PC-3 (cell line): ENCODE measurements around the gene PVR. TPM values are rescaled to one million over a fixed set of nuclear protein-coding genes. Genes with fewer than 3 reads are reported as not detected.
"Not testable (repeated sequence)": the region's sequence is repeated elsewhere in the genome, so short reads cannot be mapped to it uniquely, and the experiment has no call there.

ENCODE experiments used
- ATAC-seq: fragments of 200-7000 bp; cut with Tn5 transposase; 2 replicates; pipeline ENCODE4 v1.9.1; 2020; ENCODE audit warnings: mild to moderate bottlenecking, moderate library complexity
- BruUV-seq: library from RNA; stranded (reverse); fragments of 400-500 nt; replicated peaks from 2 replicates; lab custom pipeline; 2021; lab: Mats Ljungman, UMichigan
- CTCF ChIA-PET: fragments of 300-600 bp; sonication (Branson Sonifier 250); formaldehyde crosslinking; loops from one replicate; lab custom pipeline; 2022; ENCODE audit warnings: antibody characterized with exemption; lab: Charles Lee
- POLR2A ChIA-PET: fragments of 300-600 bp; sonication (Branson Sonifier 250); formaldehyde crosslinking; loops from one replicate; lab custom pipeline; 2022; ENCODE audit warnings: antibody characterized with exemption; ENCODE audit not compliant: unreplicated experiment; lab: Charles Lee
- DNase-seq: peaks from one replicate; pipeline ENCODE4 v3.0.0-alpha.2; 2015
- H2AFZ ChIP-seq: fragments of 300-600 bp; sonication (generic); 2 replicates; pipeline ENCODE4 v1.6.0; 2016; ENCODE audit warnings: antibody characterized with exemption, low read length
- H3F3A ChIP-seq: fragments of 300-600 bp; sonication (generic); one replicate; pipeline ENCODE4 v1.6.0; 2017; ENCODE audit warnings: antibody characterized with exemption, low read length, control low read depth, mild to moderate bottlenecking; ENCODE audit not compliant: unreplicated experiment
- H3K27ac ChIP-seq: fragments of 300-600 bp; sonication (generic); 2 replicates; pipeline ENCODE4 v1.5.1; 2016; ENCODE audit warnings: mild to moderate bottlenecking, low read length
- H3K27me3 ChIP-seq: fragments of 300-600 bp; sonication (generic); 2 replicates; pipeline ENCODE4 v1.6.1; 2016; ENCODE audit warnings: low read length, mixed read lengths
- H3K36me3 ChIP-seq: fragments of 300-600 bp; sonication (generic); 2 replicates; pipeline ENCODE4 v1.6.1; 2016; ENCODE audit warnings: low read depth, mixed run types, low read length, mixed read lengths
- H3K4me1 ChIP-seq: fragments of 300-600 bp; sonication (generic); 2 replicates; pipeline ENCODE4 v1.5.1; 2016; ENCODE audit warnings: low read length; ENCODE audit not compliant: insufficient read depth
- H3K4me2 ChIP-seq: fragments of 300-600 bp; sonication (generic); 2 replicates; pipeline ENCODE4 v1.6.0; 2016; ENCODE audit warnings: low read length
- H3K4me3 ChIP-seq: fragments of 300-600 bp; sonication (generic); 2 replicates; pipeline ENCODE4 v1.5.1; 2016; ENCODE audit warnings: mild to moderate bottlenecking, low read length, mixed read lengths
- H3K79me2 ChIP-seq: fragments of 300-600 bp; sonication (generic); 2 replicates; pipeline ENCODE4 v1.6.1; 2017; ENCODE audit warnings: low read length, mixed read lengths
- H3K9ac ChIP-seq: fragments of 300-600 bp; sonication (generic); 2 replicates; pipeline ENCODE4 v1.6.0; 2016; ENCODE audit warnings: mild to moderate bottlenecking, low read length
- H3K9me2 ChIP-seq: fragments of 300-600 bp; sonication (generic); replicated peaks from 2 replicates; pipeline ENCODE4 v1.6.1; 2016; ENCODE audit warnings: mixed run types, low read length, mixed read lengths
- H3K9me3 ChIP-seq: fragments of 300-600 bp; sonication (generic); 2 replicates; pipeline ENCODE4 v1.6.1; 2016; ENCODE audit warnings: low read length, mixed read lengths
- H4K20me1 ChIP-seq: fragments of 300-600 bp; sonication (generic); 2 replicates; pipeline ENCODE4 v1.6.1; 2016; ENCODE audit warnings: low read length, mixed read lengths
- EZH2 ChIP-seq: fragments of 300-600 bp; sonication (generic); IDR thresholded peaks from one replicate; pipeline ENCODE4 v1.6.1; 2017; ENCODE audit warnings: antibody characterized with exemption, mild to moderate bottlenecking, low read length; ENCODE audit not compliant: unreplicated experiment
- EZH2phosphoT487 ChIP-seq: fragments of 300-600 bp; sonication (generic); IDR thresholded peaks from 2 replicates; pipeline ENCODE4 v1.6.1; 2018; ENCODE audit warnings: mild to moderate bottlenecking, antibody characterized with exemption, low read length, borderline replicate concordance
- intact Hi-C: fragments of 100-400 bp; cut with micrococcal nuclease; formaldehyde crosslinking; loops from 2 replicates; pipeline ENCODE4 v1.9.0; 2023
- total RNA-seq: library from RNA; depleted of rRNA; stranded (reverse); fragments of >200 nt; gene quantifications from 2 replicates; pipeline ENCODE4 v1.2.3, GENCODE V29; 2014
- TF ChIP-seq, protein P1 (sequence below): fragments of 300-600 bp; sonication (generic); conservative IDR thresholded peaks from 2 replicates; pipeline ENCODE4 v1.5.1; 2017; ENCODE audit warnings: antibody characterized with exemption, low read depth, mild to moderate bottlenecking, low read length

Gene PVR
- total RNA-seq, 1 experiment from 2014 or later: 75.3 TPM

DNA sequence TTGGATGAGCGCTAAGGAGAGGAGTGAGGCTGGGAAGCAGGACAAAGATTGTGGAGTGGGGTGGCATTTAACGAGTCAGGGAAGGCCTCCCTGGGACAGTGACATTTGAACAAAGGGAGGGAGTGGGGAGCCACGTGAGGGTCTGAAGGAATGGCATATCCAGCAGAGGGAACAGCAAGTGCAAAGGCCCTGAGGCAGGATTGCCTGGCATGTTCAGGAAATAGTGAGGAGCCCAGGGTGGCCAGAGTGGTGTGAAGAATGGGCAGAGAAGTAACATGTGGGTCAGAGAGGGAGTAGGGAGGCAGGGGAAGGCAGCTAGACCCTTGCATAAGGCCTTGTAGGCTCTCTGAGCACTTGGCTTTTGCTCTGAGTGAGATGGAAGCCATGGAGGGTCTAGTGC is 14.9 kb upstream of the PVR start:
- Histone ChIP-seq H3K9me2 (no peaks in the 10 kb centered on the region), H3K9me3 (no peaks in the 10 kb centered on the region), H3K79me2 (no peaks in the 10 kb centered on the region), H3K4me2 (no peak overlapping the region), H3K27ac (no peak overlapping the region), H3K4me3 (no peak overlapping the region), H3K36me3 (peaks cover 4% of the 10 kb centered on the region; the same call in 1 of the 2 replicates), H3K9ac (no peak overlapping the region), H3F3A (no peaks in the 10 kb centered on the region), H3K4me1 (peaks cover 23% of the 10 kb centered on the region), H2AFZ (no peak overlapping the region), H3K27me3 (no peaks in the 10 kb centered on the region), H4K20me1 (no peaks in the 10 kb centered on the region)
- DNase-seq: no peak
- intact Hi-C loops: no loop called here
- CTCF ChIA-PET: no interaction called here
- TF ChIP-seq EZH2 (no peak), EZH2phosphoT487 (no peak)
- TF ChIP-seq, protein P1, sequence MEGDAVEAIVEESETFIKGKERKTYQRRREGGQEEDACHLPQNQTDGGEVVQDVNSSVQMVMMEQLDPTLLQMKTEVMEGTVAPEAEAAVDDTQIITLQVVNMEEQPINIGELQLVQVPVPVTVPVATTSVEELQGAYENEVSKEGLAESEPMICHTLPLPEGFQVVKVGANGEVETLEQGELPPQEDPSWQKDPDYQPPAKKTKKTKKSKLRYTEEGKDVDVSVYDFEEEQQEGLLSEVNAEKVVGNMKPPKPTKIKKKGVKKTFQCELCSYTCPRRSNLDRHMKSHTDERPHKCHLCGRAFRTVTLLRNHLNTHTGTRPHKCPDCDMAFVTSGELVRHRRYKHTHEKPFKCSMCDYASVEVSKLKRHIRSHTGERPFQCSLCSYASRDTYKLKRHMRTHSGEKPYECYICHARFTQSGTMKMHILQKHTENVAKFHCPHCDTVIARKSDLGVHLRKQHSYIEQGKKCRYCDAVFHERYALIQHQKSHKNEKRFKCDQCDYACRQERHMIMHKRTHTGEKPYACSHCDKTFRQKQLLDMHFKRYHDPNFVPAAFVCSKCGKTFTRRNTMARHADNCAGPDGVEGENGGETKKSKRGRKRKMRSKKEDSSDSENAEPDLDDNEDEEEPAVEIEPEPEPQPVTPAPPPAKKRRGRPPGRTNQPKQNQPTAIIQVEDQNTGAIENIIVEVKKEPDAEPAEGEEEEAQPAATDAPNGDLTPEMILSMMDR: no peak
- ATAC-seq: no peak
- POLR2A ChIA-PET: no interaction called here
- BruUV-seq: no TSS peak

DNA sequence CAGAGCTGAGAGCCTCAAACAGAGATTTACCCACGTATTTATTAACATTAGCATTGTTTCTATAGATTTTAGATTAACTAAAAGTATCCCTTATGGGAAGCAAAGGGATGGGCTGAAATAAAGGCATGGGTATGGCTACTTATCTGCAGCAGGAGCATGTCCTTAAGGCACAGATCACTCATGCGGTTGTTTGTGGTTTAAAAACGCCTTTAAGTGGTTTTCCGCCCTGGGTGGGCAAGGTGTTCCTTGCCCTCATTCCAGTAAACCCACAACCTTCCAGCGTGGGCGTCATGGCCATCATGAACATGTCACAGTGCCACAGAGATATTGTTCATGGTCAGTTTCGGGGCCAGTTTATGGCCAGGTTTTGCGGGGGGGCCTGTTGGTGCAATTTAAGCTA is 12.1 kb upstream of the PVR start:
- POLR2A ChIA-PET, H3K9ac ChIP-seq: not testable (repeated sequence)

DNA sequence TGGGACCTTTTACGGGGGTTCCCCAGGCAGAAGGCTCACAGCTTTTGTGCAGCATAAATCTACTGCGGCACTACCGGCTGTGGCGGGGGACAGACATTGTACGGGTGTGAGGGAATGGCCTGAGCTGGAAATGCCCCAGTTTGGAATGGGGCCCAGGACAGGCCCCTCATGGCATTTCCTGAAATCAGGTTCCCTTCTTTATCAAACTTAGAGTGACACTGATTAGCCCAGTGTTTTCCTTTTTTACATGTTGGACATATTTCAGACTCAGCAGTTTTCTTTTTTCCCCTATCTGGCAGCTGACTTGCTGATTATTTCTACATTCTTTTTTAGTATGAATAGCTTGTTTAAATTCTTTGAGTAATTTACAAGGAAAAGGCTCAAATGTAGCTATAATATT is 9.7 kb upstream of the PVR start:
- CTCF ChIA-PET: interaction anchor here (0.6 kb wide), 2 partner anchors 136 to 162 kb away, joined by 3 to 4 read pairs; no protein-coding TSS in a partner anchor
- H3K9me3 ChIP-seq, POLR2A ChIA-PET, H4K20me1 ChIP-seq, BruUV-seq, H3K27ac ChIP-seq, H3K4me2 ChIP-seq, H3K27me3 ChIP-seq, intact Hi-C loops, H2AFZ ChIP-seq, H3F3A ChIP-seq, H3K36me3 ChIP-seq, ATAC-seq, DNase-seq, H3K79me2 ChIP-seq, H3K4me3 ChIP-seq, H3K9me2 ChIP-seq, H3K9ac ChIP-seq: not testable (repeated sequence)
- peaks cover 32% of the 10 kb centered on the region for H3K4me1 ChIP-seq

More for the DNA sequence above, 12.1 kb upstream of the PVR start:
- CTCF ChIA-PET, H3F3A ChIP-seq, H3K4me3 ChIP-seq, DNase-seq, intact Hi-C loops, H4K20me1 ChIP-seq, H2AFZ ChIP-seq, H3K27me3 ChIP-seq, H3K9me3 ChIP-seq, H3K79me2 ChIP-seq, H3K4me2 ChIP-seq, BruUV-seq, ATAC-seq, H3K9me2 ChIP-seq, H3K36me3 ChIP-seq, H3K27ac ChIP-seq: not testable (repeated sequence)
- H3K4me1 ChIP-seq: peaks cover 21% of the 10 kb centered on the region

DNA sequence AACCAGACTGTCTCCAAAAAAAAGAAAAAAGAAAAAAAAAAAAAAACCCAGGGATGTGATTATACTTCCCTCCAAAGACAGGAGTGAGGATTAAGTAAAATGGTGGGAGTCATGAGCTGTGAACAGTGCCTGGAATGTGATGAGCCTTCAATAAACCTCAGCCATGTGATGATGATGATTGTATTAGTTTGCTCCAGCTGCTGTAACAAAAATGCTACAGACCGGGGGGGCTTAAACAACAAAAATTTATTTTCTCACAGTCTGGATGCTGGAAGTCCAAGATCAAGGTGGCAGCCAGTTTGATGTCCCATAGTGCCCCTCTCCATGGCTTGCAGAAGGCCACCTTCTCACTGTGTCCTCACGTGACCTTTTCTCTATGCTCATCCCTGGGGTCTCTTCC is 8.9 kb upstream of the PVR start:
- ATAC-seq (no peak), DNase-seq (no peak)
- H3K9ac ChIP-seq: no peak overlapping the region
- peaks cover 4% of the 10 kb centered on the region for H3F3A ChIP-seq
- ChIA-PET POLR2A (no interaction called here), CTCF (interaction anchor here (0.6 kb wide), 1 partner anchor 136 kb away, joined by 3 read pairs; no protein-coding TSS in a partner anchor)
- H3K27me3 ChIP-seq: no peaks in the 10 kb centered on the region
- no peak overlapping the region for H3K4me2 ChIP-seq
- H3K36me3 ChIP-seq: no peaks in the 10 kb centered on the region
- no peak overlapping the region for H3K4me3 ChIP-seq
- no peaks in the 10 kb centered on the region for H3K9me3 ChIP-seq
- H2AFZ ChIP-seq: no peak overlapping the region
- intact Hi-C loops: no loop called here
- H3K79me2 ChIP-seq: no peaks in the 10 kb centered on the region
- TF ChIP-seq EZH2 (no peak), EZH2phosphoT487 (no peak)
- TF ChIP-seq, protein P1: no peak
- BruUV-seq: no TSS peak
- H3K27ac ChIP-seq: no peak overlapping the region
- no peaks in the 10 kb centered on the region for H4K20me1 ChIP-seq
- peaks cover 32% of the 10 kb centered on the region for H3K4me1 ChIP-seq
- H3K9me2 ChIP-seq: no peaks in the 10 kb centered on the region
